ENCODE data around the gene THSD4. TPM values are rescaled to one million over a fixed set of nuclear protein-coding genes. Genes with fewer than 3 reads are reported as not detected.

The THSD4 gene
- total RNA-seq, 2 experiments from 2014 or later: not detected

GRCh38 chr15:71096676-71097075 is 18.6 kb upstream of the THSD4 start:
- ChIA-PET CTCF (no interaction called here), POLR2A (no interaction called here)

GRCh38 chr15:71097890-71098289 is 17.4 kb upstream of the THSD4 start:
- CTCF ChIA-PET: no interaction called here

GRCh38 chr15:71098920-71099319 is 16.4 kb upstream of the THSD4 start:
- POLR2A ChIA-PET: no interaction called here
- CTCF ChIA-PET: no interaction called here

More at GRCh38 chr15:71097890-71098289, 17.4 kb upstream of the THSD4 start:
- POLR2A ChIA-PET: no interaction called here

- ChIA-PET POLR2A (no interaction called here), CTCF (no interaction called here)
Measured at GRCh38 chr15:71103102-71103676, 12.1 kb upstream of the THSD4 start.

GRCh38 chr15:71104636-71105035 is 10.6 kb upstream of the THSD4 start:
- ChIA-PET POLR2A (no interaction called here), CTCF (no interaction called here)

GRCh38 chr15:71105444-71105843 is 9.8 kb upstream of the THSD4 start:
- ChIA-PET POLR2A (no interaction called here), CTCF (no interaction called here)

GRCh38 chr15:71106802-71107500 is 8.3 kb upstream of the THSD4 start:
- CTCF ChIA-PET: no interaction called here

GRCh38 chr15:71107501-71107815 is 7.8 kb upstream of the THSD4 start:
- CTCF ChIA-PET: no interaction called here
- POLR2A ChIA-PET: no interaction called here

More at GRCh38 chr15:71106802-71107500, 8.3 kb upstream of the THSD4 start:
- POLR2A ChIA-PET: no interaction called here

GRCh38 chr15:71109130-71109529 is 6.1 kb upstream of the THSD4 start:
- CTCF ChIA-PET: no interaction called here
- POLR2A ChIA-PET: no interaction called here

GRCh38 chr15:71109905-71110304 is 5.4 kb upstream of the THSD4 start:
- ChIA-PET POLR2A (no interaction called here), CTCF (no interaction called here)

GRCh38 chr15:71110405-71111180 is 4.7 kb upstream of the THSD4 start:
- CTCF ChIA-PET: no interaction called here
- POLR2A ChIA-PET: no interaction called here

GRCh38 chr15:71111181-71111565 is 4.1 kb upstream of the THSD4 start:
- POLR2A ChIA-PET: no interaction called here

GRCh38 chr15:71111950-71112349 is 3.3 kb upstream of the THSD4 start:
- ChIA-PET POLR2A (no interaction called here), CTCF (no interaction called here)

More at GRCh38 chr15:71111181-71111565, 4.1 kb upstream of the THSD4 start:
- CTCF ChIA-PET: no interaction called here

- ChIA-PET POLR2A (no interaction called here), CTCF (no interaction called here)
Measured at GRCh38 chr15:71112429-71112828, 2.8 kb upstream of the THSD4 start.

GRCh38 chr15:71114066-71114680 is 1.1 kb upstream of the THSD4 start:
- ChIA-PET POLR2A (no interaction called here), CTCF (interaction anchor here (1.5 kb wide), 1 partner anchor 326 kb away, joined by 5 read pairs; no protein-coding TSS in a partner anchor)

- POLR2A ChIA-PET: no interaction called here
- CTCF ChIA-PET: interaction anchor here (1.0 to 1.5 kb wide), 2 partner anchors 322 to 325 kb away, joined by 3 to 5 read pairs; no protein-coding TSS in a partner anchor
Measured at GRCh38 chr15:71115567-71116351, 488 bp downstream of the THSD4 start.

- CTCF ChIA-PET: no interaction called here
- POLR2A ChIA-PET: no interaction called here
Measured at GRCh38 chr15:71116366-71116765, 1.1 kb downstream of the THSD4 start.

- ChIA-PET CTCF (no interaction called here), POLR2A (no interaction called here)
Measured at GRCh38 chr15:71116942-71117341, 1.7 kb downstream of the THSD4 start.

GRCh38 chr15:71117714-71118305 is 2.5 kb downstream of the THSD4 start:
- ChIA-PET CTCF (no interaction called here), POLR2A (no interaction called here)

- CTCF ChIA-PET: no interaction called here
- POLR2A ChIA-PET: no interaction called here
Measured at GRCh38 chr15:71118345-71118744, 3.1 kb downstream of the THSD4 start.

All from activated CD8-positive, alpha-beta memory T cell treated with anti-CD3 and anti-CD28 coated beads for 36 hours (primary cell).